K562 (cell line): Measurements from ENCODE around the gene DNAJC18. TPM values are rescaled to one million over a fixed set of nuclear protein-coding genes. Genes with fewer than 3 reads are reported as not detected.

Experiments used
- ATF4 ChIP-seq: fragments of 450-650 bp; formaldehyde crosslinking; IDR thresholded peaks from 2 replicates; pipeline ENCODE4 v1.4.0; 2022; ENCODE audit warnings: mild to moderate bottlenecking, moderate library complexity
- E2F1 ChIP-seq: sonication (generic); formaldehyde crosslinking; IDR thresholded peaks from 2 replicates; pipeline ENCODE4 v1.8.1; 2023; ENCODE audit warnings: mild to moderate bottlenecking, missing genetic modification reagents, moderate library complexity
- EHMT2 ChIP-seq: fragments of 450-650 bp; IDR thresholded peaks from 2 replicates; pipeline ENCODE4 v1.6.1; 2018; ENCODE audit warnings: antibody characterized with exemption
- ERF ChIP-seq: fragments of 450-650 bp; formaldehyde crosslinking; IDR thresholded peaks from 2 replicates; pipeline ENCODE4 v1.4.0; 2020; ENCODE audit warnings: mild to moderate bottlenecking, mixed read lengths
- KDM1A ChIP-seq, 2 experiments: fragments of 450-650 bp; IDR thresholded peaks; 2 replicates each; pipeline ENCODE4 v1.6.1; 2016; ENCODE audit warnings: mild to moderate bottlenecking in 2 of 2
- L3MBTL2 ChIP-seq: fragments of 450-650 bp; IDR thresholded peaks from 2 replicates; pipeline ENCODE4 v1.6.1; 2016; ENCODE audit warnings: mild to moderate bottlenecking, moderate library complexity
- MIER1 ChIP-seq: fragments of 450-650 bp; IDR thresholded peaks from 2 replicates; pipeline ENCODE4 v1.6.1; 2016; ENCODE audit warnings: antibody characterized with exemption, mild to moderate bottlenecking, low read depth
- MYBL2 ChIP-seq, 2 experiments: fragments of 450-650 bp in 1 of 2; sonication (generic) in 1 of 2; formaldehyde crosslinking in 1 of 2; IDR thresholded peaks; 2 replicates each; pipeline versions ENCODE4 v1.6.1 to v1.8.1; 2017 to 2022; ENCODE audit warnings: borderline replicate concordance in 1 of 2, inconsistent platforms in 1 of 2, low read depth in 1 of 2, mild to moderate bottlenecking in 1 of 2, missing genetic modification reagents in 1 of 2, moderate library complexity in 1 of 2
- PHB2 ChIP-seq: fragments of 450-650 bp; IDR thresholded peaks from 2 replicates; pipeline ENCODE4 v1.6.1; 2017; ENCODE audit warnings: low read depth
- POLR2A ChIP-seq: fragments of 450-650 bp; conservative IDR thresholded peaks from 2 replicates; pipeline ENCODE4 v1.6.1; 2016
- PRPF4 ChIP-seq: fragments of 200-400 bp; formaldehyde crosslinking; IDR thresholded peaks from one replicate; pipeline ENCODE4 v1.6.1; 2017; ENCODE audit warnings: low read length, low read depth, mild to moderate bottlenecking; ENCODE audit not compliant: insufficient read depth, poor library complexity, severe bottlenecking
- RBFOX2 ChIP-seq: fragments of 200-400 bp; formaldehyde crosslinking; IDR thresholded peaks from 2 replicates; pipeline ENCODE4 v1.6.1; 2017; ENCODE audit warnings: low read depth, mild to moderate bottlenecking, low read length, moderate library complexity
- RNF2 ChIP-seq: sonication (generic); IDR thresholded peaks from 2 replicates; pipeline ENCODE4 v1.6.1; 2016
- SIN3B ChIP-seq: fragments of 450-650 bp; IDR thresholded peaks from 2 replicates; pipeline ENCODE4 v1.6.1; 2017; ENCODE audit warnings: low read depth, mild to moderate bottlenecking, moderate library complexity
- TAF15 ChIP-seq: fragments of 200-400 bp; formaldehyde crosslinking; IDR thresholded peaks from 2 replicates; pipeline ENCODE4 v1.6.1; 2017; ENCODE audit warnings: mild to moderate bottlenecking, low read depth, low read length, moderate library complexity
- TAF9B ChIP-seq: fragments of 450-650 bp; IDR thresholded peaks from 2 replicates; pipeline ENCODE4 v1.6.1; 2018; ENCODE audit warnings: mild to moderate bottlenecking; ENCODE audit not compliant: partially characterized antibody
- ZBTB26 ChIP-seq: fragments of 450-650 bp; formaldehyde crosslinking; IDR thresholded peaks from 2 replicates; pipeline ENCODE4 v1.4.0; 2022; ENCODE audit warnings: missing genetic modification characterization
- ZNF224 ChIP-seq: sonication (generic); formaldehyde crosslinking; IDR thresholded peaks from 2 replicates; pipeline ENCODE4 v1.8.0; 2022; ENCODE audit warnings: mild to moderate bottlenecking, missing genetic modification reagents
- ZNF253 ChIP-seq: fragments of 250-450 bp; sonication (Bioruptor Pico); conservative IDR thresholded peaks from 2 replicates; pipeline ENCODE4 v1.6.1; 2021; ENCODE audit warnings: mild to moderate bottlenecking
- ZNF274 ChIP-seq: IDR thresholded peaks from 2 replicates; pipeline ENCODE4 v1.6.1; 2011; ENCODE audit warnings: low read depth, mild to moderate bottlenecking, low read length, moderate library complexity, borderline replicate concordance
- polyA plus RNA-seq, 8 experiments: library from polyadenylated mRNA; depleted of rRNA in 4 of 8; stranded (reverse) in 5 of 8; unstranded in 3 of 8; fragments of >200 nt; fragmentation: Nextera tagmentation in 2 of 8; fragmentation: Illumina TruSeq in 1 of 8; extraction: Ambion mirVana in 2 of 8; extraction: Trizol in 1 of 8; gene quantifications; 2 replicates each; pipeline versions ENCODE4 v1.2.1 to v1.2.3, GENCODE V29; 2011 to 2014; ENCODE audit warnings: inconsistent platforms in 1 of 8, missing spikeins in 1 of 8
- total RNA-seq, 7 experiments: library from RNA; depleted of rRNA in 6 of 7; stranded (reverse); fragments of >200 nt in 6 of 7; fragmentation: Illumina TruSeq in 2 of 7; extraction: Trizol in 2 of 7; gene quantifications; 2 replicates each; pipeline versions ENCODE4 v1.2.1 to v1.2.3, GENCODE V29; 2011 to 2021; ENCODE audit warnings: low replicate concordance in 1 of 7
- TF ChIP-seq, protein P1 (sequence below): IDR thresholded peaks from 2 replicates; pipeline ENCODE4 v1.6.1; 2016; ENCODE audit warnings: missing genetic modification characterization, missing compliant biosample characterization
- TF ChIP-seq, protein P2 (sequence below): sonication (generic); formaldehyde crosslinking; IDR thresholded peaks from 2 replicates; pipeline ENCODE4 v1.8.1; 2023; ENCODE audit warnings: mild to moderate bottlenecking, missing genetic modification reagents

Gene DNAJC18
- total and polyA plus RNA-seq, 9 of the 15 experiments (the other 6 are each of a cell fraction or from before 2014, with no cell fraction given): 1.5 to 13.3 (median 7.5) TPM

DNA sequence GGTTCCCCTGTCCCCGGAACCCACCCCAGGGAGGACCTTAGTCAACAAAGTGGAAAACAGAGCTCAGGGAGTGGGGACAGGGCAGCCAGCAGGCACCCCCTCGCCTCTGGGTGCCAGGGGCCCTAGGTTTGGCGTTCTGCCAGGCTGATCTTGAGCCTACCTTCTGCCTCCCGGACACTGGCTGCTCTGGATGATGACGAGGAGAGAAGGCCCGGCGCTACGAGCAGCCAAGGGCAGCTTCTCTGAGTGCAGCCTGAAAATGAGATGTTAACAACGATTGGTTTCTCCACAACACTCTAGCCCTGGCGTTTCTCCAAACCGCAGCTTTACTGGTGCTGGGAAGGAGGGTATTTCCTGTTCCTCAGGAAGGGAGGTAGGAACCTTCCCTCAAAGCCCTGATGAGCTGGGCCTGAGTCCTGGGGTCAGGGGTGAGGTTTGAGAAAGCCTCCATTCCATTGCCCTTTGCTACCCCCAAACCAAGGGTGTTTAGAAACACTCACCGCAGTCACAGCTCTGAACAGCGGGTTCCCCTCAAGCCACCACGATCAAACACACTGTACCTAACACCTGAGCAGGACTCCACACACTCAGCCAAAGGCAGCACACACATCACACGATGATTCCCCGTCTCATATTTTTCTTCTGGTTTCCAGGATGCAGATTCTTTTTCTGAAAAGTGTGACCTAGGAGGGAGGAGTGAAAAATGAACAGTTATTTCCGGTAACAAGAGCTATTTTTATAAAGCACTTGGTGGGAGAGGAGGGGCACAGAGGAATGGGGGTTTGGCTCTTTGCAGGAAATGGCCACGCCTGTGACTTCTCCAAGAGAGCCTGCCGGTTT, 42.9 kb upstream of the DNAJC18 start, which contains the start of gene STING1 (continued):
- TF ChIP-seq E2F1 (CRISPR knock-in tag) (no peak), TAF15 (no peak), PHB2 (no peak), POLR2A (peak; percentile 76), RBFOX2 (peak; percentile 72), ERF (CRISPR knock-in tag) (peak; percentile 30; the same call in 1 of the 2 replicates), ZNF224 (CRISPR knock-in tag) (peak; percentile 39; the same call in 1 of the 2 replicates), L3MBTL2 (peak; percentile 90), RNF2 (peak; percentile 88; the same call in 1 of the 2 replicates), MIER1 (no peak), SIN3B (no peak), ZNF274 (no peak), EHMT2 (no peak; the same call in 1 of the 2 replicates), TAF9B (peak; percentile 55), KDM1A (IDR thresholded peaks at IDR 0.05) (peak; percentile 36 to 54; a peak in 3 of 4 replicates), MYBL2 (IDR thresholded peaks at IDR 0.05; ENCODE audit: low read depth) (no peak), MYBL2 (CRISPR knock-in tag; IDR thresholded peaks at IDR 0.05; ENCODE audit: borderline replicate concordance) (no peak), ATF4 (CRISPR knock-in tag) (0 out of 2 replicates have a peak, but pooled peaks have one; percentile 18), ZNF253 (CRISPR knock-in tag) (no peak), PRPF4 (no peak), ZBTB26 (CRISPR knock-in tag) (peak; percentile 87; the same call in 1 of the 2 replicates)
- TF ChIP-seq, protein P1, sequence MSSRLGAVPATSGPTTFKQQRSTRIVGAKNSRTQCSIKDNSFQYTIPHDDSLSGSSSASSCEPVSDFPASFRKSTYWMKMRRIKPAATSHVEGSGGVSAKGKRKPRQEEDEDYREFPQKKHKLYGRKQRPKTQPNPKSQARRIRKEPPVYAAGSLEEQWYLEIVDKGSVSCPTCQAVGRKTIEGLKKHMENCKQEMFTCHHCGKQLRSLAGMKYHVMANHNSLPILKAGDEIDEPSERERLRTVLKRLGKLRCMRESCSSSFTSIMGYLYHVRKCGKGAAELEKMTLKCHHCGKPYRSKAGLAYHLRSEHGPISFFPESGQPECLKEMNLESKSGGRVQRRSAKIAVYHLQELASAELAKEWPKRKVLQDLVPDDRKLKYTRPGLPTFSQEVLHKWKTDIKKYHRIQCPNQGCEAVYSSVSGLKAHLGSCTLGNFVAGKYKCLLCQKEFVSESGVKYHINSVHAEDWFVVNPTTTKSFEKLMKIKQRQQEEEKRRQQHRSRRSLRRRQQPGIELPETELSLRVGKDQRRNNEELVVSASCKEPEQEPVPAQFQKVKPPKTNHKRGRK (tag): no peak
- TF ChIP-seq, protein P2, sequence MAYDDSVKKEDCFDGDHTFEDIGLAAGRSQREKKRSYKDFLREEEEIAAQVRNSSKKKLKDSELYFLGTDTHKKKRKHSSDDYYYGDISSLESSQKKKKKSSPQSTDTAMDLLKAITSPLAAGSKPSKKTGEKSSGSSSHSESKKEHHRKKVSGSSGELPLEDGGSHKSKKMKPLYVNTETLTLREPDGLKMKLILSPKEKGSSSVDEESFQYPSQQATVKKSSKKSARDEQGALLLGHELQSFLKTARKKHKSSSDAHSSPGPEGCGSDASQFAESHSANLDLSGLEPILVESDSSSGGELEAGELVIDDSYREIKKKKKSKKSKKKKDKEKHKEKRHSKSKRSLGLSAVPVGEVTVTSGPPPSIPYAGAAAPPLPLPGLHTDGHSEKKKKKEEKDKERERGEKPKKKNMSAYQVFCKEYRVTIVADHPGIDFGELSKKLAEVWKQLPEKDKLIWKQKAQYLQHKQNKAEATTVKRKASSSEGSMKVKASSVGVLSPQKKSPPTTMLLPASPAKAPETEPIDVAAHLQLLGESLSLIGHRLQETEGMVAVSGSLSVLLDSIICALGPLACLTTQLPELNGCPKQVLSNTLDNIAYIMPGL (CRISPR knock-in tag): no peak
